Measurements from ENCODE around the gene NUP98.

NUP98 gene

GRCh38 chr11:3679077-3679476 is 118.3 kb downstream of the NUP98 start:
- peaks cover 2% of the 10 kb centered on the region for H4K20me1 ChIP-seq (ENCODE audit: insufficient read depth, low read length, poor library complexity, severe bottlenecking)
- no peaks in the 10 kb centered on the region for H3K9me2 ChIP-seq (replicated peaks; ENCODE audit: low read depth, low read length)
- TF ChIP-seq, protein P1, sequence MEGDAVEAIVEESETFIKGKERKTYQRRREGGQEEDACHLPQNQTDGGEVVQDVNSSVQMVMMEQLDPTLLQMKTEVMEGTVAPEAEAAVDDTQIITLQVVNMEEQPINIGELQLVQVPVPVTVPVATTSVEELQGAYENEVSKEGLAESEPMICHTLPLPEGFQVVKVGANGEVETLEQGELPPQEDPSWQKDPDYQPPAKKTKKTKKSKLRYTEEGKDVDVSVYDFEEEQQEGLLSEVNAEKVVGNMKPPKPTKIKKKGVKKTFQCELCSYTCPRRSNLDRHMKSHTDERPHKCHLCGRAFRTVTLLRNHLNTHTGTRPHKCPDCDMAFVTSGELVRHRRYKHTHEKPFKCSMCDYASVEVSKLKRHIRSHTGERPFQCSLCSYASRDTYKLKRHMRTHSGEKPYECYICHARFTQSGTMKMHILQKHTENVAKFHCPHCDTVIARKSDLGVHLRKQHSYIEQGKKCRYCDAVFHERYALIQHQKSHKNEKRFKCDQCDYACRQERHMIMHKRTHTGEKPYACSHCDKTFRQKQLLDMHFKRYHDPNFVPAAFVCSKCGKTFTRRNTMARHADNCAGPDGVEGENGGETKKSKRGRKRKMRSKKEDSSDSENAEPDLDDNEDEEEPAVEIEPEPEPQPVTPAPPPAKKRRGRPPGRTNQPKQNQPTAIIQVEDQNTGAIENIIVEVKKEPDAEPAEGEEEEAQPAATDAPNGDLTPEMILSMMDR (conservative IDR thresholded peaks at IDR 0.05; ENCODE audit: low read length) = no peak
- TF ChIP-seq EZH2phosphoT487 (IDR thresholded peaks at IDR 0.05; ENCODE audit: borderline replicate concordance) = no peak
- H3K79me2 ChIP-seq (ENCODE audit: insufficient read depth, low read length) = no peaks in the 10 kb centered on the region
- no peak overlapping the region for H3K9ac ChIP-seq (ENCODE audit: low read depth, low read length, poor library complexity, severe bottlenecking)
- H3K4me1 ChIP-seq (ENCODE audit: insufficient read depth, low read length, poor library complexity, severe bottlenecking) = no peaks in the 10 kb centered on the region
- H3K27me3 ChIP-seq (ENCODE audit: insufficient read depth, low read length, poor library complexity, severe bottlenecking) = no peaks in the 10 kb centered on the region
- H3K9me3 ChIP-seq (ENCODE audit: insufficient read depth, low read depth, low read length) = no peaks in the 10 kb centered on the region
- H3K36me3 ChIP-seq (ENCODE audit: insufficient read depth, low read length) = peaks cover 92% of the 10 kb centered on the region
- H3K4me3 ChIP-seq (ENCODE audit: low read length, poor library complexity, severe bottlenecking) = no peak overlapping the region
- H2AFZ ChIP-seq (ENCODE audit: low read length) = no peak overlapping the region
- no peak overlapping the region for H3K4me2 ChIP-seq (ENCODE audit: low read depth, low read length, poor library complexity, severe bottlenecking)
- H3F3A ChIP-seq (ENCODE audit: low read depth) = no peaks in the 10 kb centered on the region

- Histone ChIP-seq H3K79me2 (ENCODE audit: insufficient read depth, low read length) (no peaks in the 10 kb centered on the region), H3K4me3 (ENCODE audit: low read length, poor library complexity, severe bottlenecking) (no peak overlapping the region), H3K9me3 (ENCODE audit: insufficient read depth, low read depth, low read length) (no peaks in the 10 kb centered on the region), H3K4me1 (ENCODE audit: insufficient read depth, low read length, poor library complexity, severe bottlenecking) (no peaks in the 10 kb centered on the region), H3K9ac (ENCODE audit: low read depth, low read length, poor library complexity, severe bottlenecking) (no peak overlapping the region), H2AFZ (ENCODE audit: low read length) (no peak overlapping the region), H3F3A (ENCODE audit: low read depth) (no peaks in the 10 kb centered on the region), H3K27me3 (ENCODE audit: insufficient read depth, low read length, poor library complexity, severe bottlenecking) (no peaks in the 10 kb centered on the region), H4K20me1 (ENCODE audit: insufficient read depth, low read length, poor library complexity, severe bottlenecking) (peaks cover 2% of the 10 kb centered on the region), H3K9me2 (replicated peaks; ENCODE audit: low read depth, low read length) (no peaks in the 10 kb centered on the region), H3K36me3 (ENCODE audit: insufficient read depth, low read length) (peaks cover 95% of the 10 kb centered on the region), H3K4me2 (ENCODE audit: low read depth, low read length, poor library complexity, severe bottlenecking) (no peak overlapping the region)
- TF ChIP-seq, protein P1 (conservative IDR thresholded peaks at IDR 0.05; ENCODE audit: low read length) = no peak
- no peak for TF ChIP-seq EZH2phosphoT487 (IDR thresholded peaks at IDR 0.05; ENCODE audit: borderline replicate concordance)
Measured at GRCh38 chr11:3675971-3676370, 121.4 kb downstream of the NUP98 start.

DNA sequence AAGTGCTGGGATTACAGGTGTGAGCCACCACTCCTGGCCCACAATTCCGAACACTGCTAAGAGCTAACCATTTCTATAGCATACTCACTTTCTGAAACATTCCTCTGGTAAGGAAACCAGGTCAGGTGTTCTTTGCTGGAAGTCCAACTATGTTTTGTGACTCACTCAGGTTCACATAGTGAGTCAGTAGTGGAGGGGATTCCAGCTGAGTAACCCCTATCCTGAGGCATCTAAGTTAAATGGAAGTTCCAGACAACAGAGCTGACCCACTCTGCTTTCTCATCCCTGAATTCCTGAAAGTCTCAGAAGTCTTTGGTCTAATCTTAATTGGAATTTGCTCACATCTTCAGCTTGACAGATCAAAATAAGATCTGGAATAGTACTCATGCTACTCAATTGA is 123.2 kb downstream of the NUP98 start:
- H3K36me3 ChIP-seq (ENCODE audit: insufficient read depth, low read length) = peaks cover 79% of the 10 kb centered on the region
- no peaks in the 10 kb centered on the region for H3K9me2 ChIP-seq (replicated peaks; ENCODE audit: low read depth, low read length)

More for the DNA sequence above, 123.2 kb downstream of the NUP98 start:
- no peak overlapping the region for H2AFZ ChIP-seq (ENCODE audit: low read length)
- peaks cover 2% of the 10 kb centered on the region for H4K20me1 ChIP-seq (ENCODE audit: insufficient read depth, low read length, poor library complexity, severe bottlenecking)
- no peak overlapping the region for H3K4me2 ChIP-seq (ENCODE audit: low read depth, low read length, poor library complexity, severe bottlenecking)
- H3K4me3 ChIP-seq (ENCODE audit: low read length, poor library complexity, severe bottlenecking) = no peak overlapping the region
- no peaks in the 10 kb centered on the region for H3F3A ChIP-seq (ENCODE audit: low read depth)
- H3K27me3 ChIP-seq (ENCODE audit: insufficient read depth, low read length, poor library complexity, severe bottlenecking) = no peaks in the 10 kb centered on the region
- no peaks in the 10 kb centered on the region for H3K9me3 ChIP-seq (ENCODE audit: insufficient read depth, low read depth, low read length)
- H3K79me2 ChIP-seq (ENCODE audit: insufficient read depth, low read length) = no peaks in the 10 kb centered on the region
- no peaks in the 10 kb centered on the region for H3K4me1 ChIP-seq (ENCODE audit: insufficient read depth, low read length, poor library complexity, severe bottlenecking)
- no peak for TF ChIP-seq EZH2phosphoT487 (IDR thresholded peaks at IDR 0.05; ENCODE audit: borderline replicate concordance)
- H3K9ac ChIP-seq (ENCODE audit: low read depth, low read length, poor library complexity, severe bottlenecking) = no peak overlapping the region
